ENCODE measurements around the gene ELMO1.

- TF ChIP-seq CTCF (IDR thresholded peaks at IDR 0.05) (no peak), POLR2A (IDR thresholded peaks at IDR 0.05) (no peak)
Measured at GRCh38 chr7:37174460-37174859, 274.2 kb downstream of the ELMO1 start.

Measured in heart left ventricle (tissue), 13 donors.